Thoracic aorta endothelial cell (primary cell): ENCODE results near the gene WDR27. TPM values are rescaled to one million over a fixed set of nuclear protein-coding genes. Genes with fewer than 3 reads are reported as not detected.

Experiments used
- total RNA-seq: library from RNA; depleted of rRNA; stranded (reverse); fragments of >200 nt; gene quantifications from 2 replicates; pipeline ENCODE4 v1.2.3, GENCODE V29; 2012

WDR27 gene
- total RNA-seq: 49.2 and 57.0 TPM in 2 replicates

GRCh38 chr6:169701954-169702839 lies at the start of gene WDR27, which contains the start of gene C6orf120:
WDR27 (minus strand) TSS chr6:169702029; CDS start chr6:169689005, 13,024 bp downstream.
C6orf120 (plus strand) TSS chr6:169702126; CDS start chr6:169702460, 334 bp downstream.

GRCh38 chr6:169724494-169725124 lies 22.8 kb upstream of the WDR27 start, which contains the start of gene PHF10:
PHF10 (minus strand) TSS chr6:169724500; CDS start chr6:169723931, 569 bp downstream.

Other genes starting within 250 kb of the WDR27 start
- gene C6orf120, start 97 bp upstream of the WDR27 start, total RNA-seq: 38.7 and 41.6 TPM in 2 replicates
- gene PHF10, start 22.5 kb upstream of the WDR27 start, total RNA-seq: 58.0 and 62.6 TPM in 2 replicates
- gene DYNLT2, start 49.5 kb upstream of the WDR27 start, total RNA-seq: 1.4 and 2.5 TPM in 2 replicates
- 13.7 and 21.7 TPM in 2 replicates for gene ERMARD, start 49.6 kb upstream of the WDR27 start, total RNA-seq